ENCODE data around the gene RNF8. TPM values are rescaled to one million over a fixed set of nuclear protein-coding genes. Genes with fewer than 3 reads are reported as not detected.
A peak's percentile ranks its signal among the peaks of the same experiment; 100 is the strongest.

RNF8 gene
- total RNA-seq, 4 donors from 2014 or later: 8.9 to 19.0 (median 13.5) TPM

- no peak for TF ChIP-seq POLR2A (IDR thresholded peaks at IDR 0.05)
- TF ChIP-seq CTCF (IDR thresholded peaks at IDR 0.05): no peak
- Histone ChIP-seq H3K36me3 (peaks cover 0 to 69% (median 0%) of the 10 kb centered on the region in 3 donors), H3K4me3 (no peak overlapping the region), H3K4me1 (no peaks in the 10 kb centered on the region), H3K27ac (no peak overlapping the region), H3K9me3 (no peaks in the 10 kb centered on the region), H3K27me3 (no peaks in the 10 kb centered on the region)
- no peak for DNase-seq
Measured at GRCh38 chr6:37313723-37314486, 39.9 kb upstream of the RNF8 start.

GRCh38 chr6:37314487-37315156 lies 39.2 kb upstream of the RNF8 start:
- Histone ChIP-seq H3K4me1 (no peaks in the 10 kb centered on the region), H3K9me3 (no peaks in the 10 kb centered on the region), H3K27me3 (no peaks in the 10 kb centered on the region), H3K27ac (no peak overlapping the region), H3K36me3 (peaks cover 0 to 76% (median 0%) of the 10 kb centered on the region in 3 donors), H3K4me3 (no peak overlapping the region)
- no peak for TF ChIP-seq POLR2A (IDR thresholded peaks at IDR 0.05)
- TF ChIP-seq CTCF (IDR thresholded peaks at IDR 0.05): peak in 4 of 6 experiments; percentile 35 to 55 (median 46)
- DNase-seq: peak in 1 of 3 donors; percentile 63

GRCh38 chr6:37315157-37315515 lies 38.6 kb upstream of the RNF8 start:
- H3K36me3 ChIP-seq: peaks cover 0 to 81% (median 0%) of the 10 kb centered on the region in 3 donors
- H3K9me3 ChIP-seq: no peaks in the 10 kb centered on the region
- no peak overlapping the region for H3K27ac ChIP-seq
- no peak overlapping the region for H3K4me3 ChIP-seq
- H3K4me1 ChIP-seq: no peaks in the 10 kb centered on the region
- H3K27me3 ChIP-seq: no peaks in the 10 kb centered on the region
- TF ChIP-seq POLR2A (IDR thresholded peaks at IDR 0.05) (no peak), CTCF (IDR thresholded peaks at IDR 0.05) (no peak)
- DNase-seq: no peak

GRCh38 chr6:37316071-37316470 lies 37.7 kb upstream of the RNF8 start:
- Histone ChIP-seq H3K27me3 (no peaks in the 10 kb centered on the region), H3K27ac (no peak overlapping the region), H3K9me3 (no peaks in the 10 kb centered on the region), H3K4me3 (no peak overlapping the region), H3K36me3 (peaks cover 0 to 89% (median 0%) of the 10 kb centered on the region in 3 donors), H3K4me1 (no peaks in the 10 kb centered on the region)
- DNase-seq: no peak
- TF ChIP-seq CTCF (IDR thresholded peaks at IDR 0.05) (no peak), POLR2A (IDR thresholded peaks at IDR 0.05) (no peak)

GRCh38 chr6:37317312-37318038 lies 36.3 kb upstream of the RNF8 start:
- H3K4me3 ChIP-seq: no peak overlapping the region
- no peaks in the 10 kb centered on the region for H3K9me3 ChIP-seq
- H3K4me1 ChIP-seq: no peaks in the 10 kb centered on the region
- no peak overlapping the region for H3K27ac ChIP-seq
- peaks cover 0 to 96% (median 0%) of the 10 kb centered on the region in 3 donors for H3K36me3 ChIP-seq
- no peak for DNase-seq
- no peak for TF ChIP-seq CTCF (IDR thresholded peaks at IDR 0.05)
- no peak for TF ChIP-seq POLR2A (IDR thresholded peaks at IDR 0.05)
- no peaks in the 10 kb centered on the region for H3K27me3 ChIP-seq
